DND-41 (cell line): ENCODE measurements around the gene RRP12.
"Not testable (repeated sequence)": the region's sequence is repeated elsewhere in the genome, so short reads cannot be mapped to it uniquely, and the experiment has no call there.

Source experiments
- ATAC-seq: fragments of 200-7000 bp; cut with Tn5 transposase; 3 replicates; pipeline ENCODE4 v1.9.1; 2021; ENCODE audit warnings: low read depth; ENCODE audit not compliant: insufficient read depth
- DNase-seq: peaks from one replicate; pipeline ENCODE4 v3.0.0-alpha.2; 2020
- H2AFZ ChIP-seq: 2 replicates; pipeline ENCODE4 v1.6.0; 2012; ENCODE audit warnings: low read depth, low read length
- H3K27ac ChIP-seq: 2 replicates; pipeline ENCODE4 v1.5.1; 2012; ENCODE audit warnings: low read length, inconsistent platforms
- H3K27me3 ChIP-seq: fragments of 200-600 bp; sonication (generic); 2 replicates; pipeline ENCODE4 v1.6.0; 2012; ENCODE audit warnings: low read length, mild to moderate bottlenecking, inconsistent platforms; ENCODE audit not compliant: insufficient read depth, poor library complexity
- H3K36me3 ChIP-seq: 2 replicates; pipeline ENCODE4 v1.5.1; 2012; ENCODE audit warnings: low read length, inconsistent platforms; ENCODE audit not compliant: insufficient read depth
- H3K4me1 ChIP-seq: 2 replicates; pipeline ENCODE4 v1.5.1; 2012; ENCODE audit warnings: mild to moderate bottlenecking, low read length; ENCODE audit not compliant: insufficient read depth
- H3K4me2 ChIP-seq: 2 replicates; pipeline ENCODE4 v1.6.0; 2012; ENCODE audit warnings: mild to moderate bottlenecking, moderate library complexity, low read length, inconsistent platforms; ENCODE audit not compliant: insufficient read depth
- H3K4me3 ChIP-seq, 2 experiments: fragments of 200-600 bp in 1 of 2; shearing (Covaris generic) in 1 of 2; 2 replicates each; pipeline ENCODE4 v1.5.1; 2012 to 2016; ENCODE audit warnings: inconsistent platforms in 2 of 2, low read length in 2 of 2, mild to moderate bottlenecking in 2 of 2, low read depth in 1 of 2, moderate library complexity in 1 of 2
- H3K79me2 ChIP-seq: 2 replicates; pipeline ENCODE4 v1.6.0; 2012; ENCODE audit warnings: low read length, inconsistent platforms; ENCODE audit not compliant: insufficient read depth
- H3K9ac ChIP-seq: 2 replicates; pipeline ENCODE4 v1.6.0; 2012; ENCODE audit warnings: low read depth, mild to moderate bottlenecking, inconsistent platforms, low read length, moderate library complexity
- H3K9me3 ChIP-seq: 2 replicates; pipeline ENCODE4 v1.5.1; 2012; ENCODE audit warnings: low read length, moderate library complexity, mild to moderate bottlenecking, inconsistent platforms; ENCODE audit not compliant: insufficient read depth, severe bottlenecking
- H4K20me1 ChIP-seq: 2 replicates; pipeline ENCODE4 v1.6.0; 2012; ENCODE audit warnings: low read length; ENCODE audit not compliant: insufficient read depth
- CTCF ChIP-seq: IDR thresholded peaks from 2 replicates; pipeline ENCODE4 v1.5.1; 2012; ENCODE audit warnings: borderline replicate concordance, low read length, moderate library complexity, mild to moderate bottlenecking; ENCODE audit not compliant: poor library complexity, severe bottlenecking; ENCODE audit errors: extremely low read depth
- EZH2 ChIP-seq: IDR thresholded peaks from 3 replicates; pipeline ENCODE4 v1.6.1; 2012; ENCODE audit warnings: borderline replicate concordance, low read depth, mild to moderate bottlenecking, moderate library complexity, low read length, inconsistent platforms; ENCODE audit not compliant: severe bottlenecking

RRP12 gene

GRCh38 chr10:97347317-97347716 lies 53.8 kb downstream of the RRP12 start:
- Histone ChIP-seq H3K4me1 (no peaks in the 10 kb centered on the region), H3K9ac (no peak overlapping the region), H3K27me3 (no peaks in the 10 kb centered on the region), H2AFZ (no peak overlapping the region), H3K4me3 (no peak overlapping the region), H3K36me3 (no peaks in the 10 kb centered on the region), H3K4me2 (no peak overlapping the region), H3K9me3 (no peaks in the 10 kb centered on the region), H3K79me2 (no peaks in the 10 kb centered on the region), H4K20me1 (no peaks in the 10 kb centered on the region), H3K27ac (no peak overlapping the region)
- ATAC-seq (no peak), DNase-seq (no peak)
- TF ChIP-seq EZH2 (no peak), CTCF (no peak)

GRCh38 chr10:97343664-97344063 lies 57.5 kb downstream of the RRP12 start:
- not testable (repeated sequence) for H2AFZ ChIP-seq, DNase-seq, H3K4me1 ChIP-seq, H3K9me3 ChIP-seq, ATAC-seq, H3K36me3 ChIP-seq, H3K4me2 ChIP-seq, H3K4me3 ChIP-seq, H3K9ac ChIP-seq, H3K27me3 ChIP-seq, H4K20me1 ChIP-seq, H3K27ac ChIP-seq, H3K79me2 ChIP-seq

- H4K20me1 ChIP-seq = no peaks in the 10 kb centered on the region
- no peaks in the 10 kb centered on the region for H3K9me3 ChIP-seq
- no peaks in the 10 kb centered on the region for H3K4me1 ChIP-seq
- ATAC-seq (no peak), DNase-seq (no peak)
- no peaks in the 10 kb centered on the region for H3K36me3 ChIP-seq
- H3K9ac ChIP-seq = no peak overlapping the region
- no peak overlapping the region for H3K4me2 ChIP-seq
- TF ChIP-seq EZH2 = no peak
- no peak for TF ChIP-seq CTCF
- no peak overlapping the region for H3K27ac ChIP-seq
- H3K27me3 ChIP-seq = peaks cover 10% of the 10 kb centered on the region
- H3K4me3 ChIP-seq = no peak overlapping the region
- H2AFZ ChIP-seq = no peak overlapping the region
- H3K79me2 ChIP-seq = no peaks in the 10 kb centered on the region
These were observed 59.7 kb downstream of the RRP12 start for GRCh38 chr10:97341416-97341815.

- peaks cover 14% of the 10 kb centered on the region for H3K4me1 ChIP-seq
- peaks cover 10% of the 10 kb centered on the region for H3K27me3 ChIP-seq
- H3K27ac ChIP-seq = no peak overlapping the region
- DNase-seq = no peak
- no peak overlapping the region for H3K9ac ChIP-seq
- H3K4me2 ChIP-seq = no peak overlapping the region
- no peaks in the 10 kb centered on the region; the same call in 1 of the 2 replicates for H3K36me3 ChIP-seq
- H3K9me3 ChIP-seq = no peaks in the 10 kb centered on the region
- no peak for ATAC-seq
- H3K4me3 ChIP-seq = no peak overlapping the region
- H4K20me1 ChIP-seq = peaks cover 7% of the 10 kb centered on the region
- no peak overlapping the region for H2AFZ ChIP-seq
- no peak for TF ChIP-seq EZH2
- TF ChIP-seq CTCF = no peak
- peaks cover 10% of the 10 kb centered on the region for H3K79me2 ChIP-seq
These were observed 63.1 kb downstream of the RRP12 start for GRCh38 chr10:97338041-97338440.
